GDM1 (cell line): Measurements from ENCODE around the gene POU3F4.

Source experiments
- DNase-seq: peaks from one replicate; lab custom pipeline; 2025; lab: John Stamatoyannopoulos, UW

Gene POU3F4

DNA sequence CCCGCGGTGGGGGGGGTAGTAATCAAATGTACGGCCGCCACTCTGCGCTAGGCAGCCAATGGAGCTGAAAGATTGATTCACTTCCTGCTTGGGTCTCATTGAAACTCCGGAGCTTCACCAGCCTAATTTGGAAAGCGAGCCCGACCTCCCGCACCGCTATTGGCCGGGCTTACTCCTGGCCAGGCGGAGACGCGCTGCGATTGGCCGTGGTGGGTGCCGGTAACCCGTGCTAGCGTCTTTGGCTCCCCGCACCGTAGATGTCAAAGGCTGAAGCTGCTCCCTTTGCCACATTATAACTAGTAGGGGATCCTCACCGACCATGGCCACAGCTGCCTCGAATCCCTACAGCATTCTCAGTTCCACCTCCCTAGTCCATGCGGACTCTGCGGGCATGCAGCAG is at the start of gene POU3F4:
Gene POU3F4 (plus strand): TSS at position 285 of the 400 bp plus-strand sequence. CDS start 35 bp downstream, at position 320.
- DNase-seq = no peak

DNA sequence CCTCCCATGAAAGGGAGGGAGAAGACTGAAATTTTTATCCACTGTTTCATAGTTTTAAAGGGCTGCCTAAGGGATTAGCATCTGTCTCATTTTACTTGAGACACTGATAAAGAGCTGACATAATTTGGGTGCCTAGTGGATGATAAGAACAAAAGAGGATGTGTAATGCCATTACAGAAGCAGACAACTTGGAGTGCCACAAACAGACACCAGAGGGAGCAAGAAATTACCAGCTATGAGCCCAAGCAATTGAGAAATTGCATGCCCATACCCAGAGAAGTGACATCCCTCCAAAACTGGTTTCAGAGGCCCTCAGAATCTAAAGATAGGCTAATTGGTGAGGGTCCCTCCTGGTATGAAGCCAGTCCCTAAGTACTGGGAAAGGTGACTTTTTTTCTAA is 38.5 kb upstream of the POU3F4 start:
- peak; percentile 16 for DNase-seq

DNA sequence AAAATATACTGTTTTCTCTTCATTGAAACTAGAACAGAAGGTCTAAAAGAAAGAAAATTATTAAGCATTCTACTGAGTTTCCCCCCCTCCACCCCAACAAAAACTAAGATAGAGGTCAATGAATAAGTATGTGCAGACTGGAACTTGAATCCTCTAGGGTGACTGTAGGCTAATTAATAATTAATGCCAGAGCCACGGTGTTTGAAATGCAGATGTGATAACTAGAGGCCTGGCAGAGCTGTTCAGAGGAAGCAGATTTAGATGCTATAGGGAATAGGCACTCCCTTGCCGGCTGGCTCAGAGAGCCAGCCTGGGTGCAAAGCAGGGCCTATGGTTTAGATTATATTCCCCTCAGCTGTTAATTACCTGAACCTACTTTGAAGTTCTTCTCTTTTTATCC is 12.2 kb upstream of the POU3F4 start:
- DNase-seq = no peak

GRCh38 chrX:83501003-83501402 is 7.1 kb upstream of the POU3F4 start:
- no peak for DNase-seq

DNA sequence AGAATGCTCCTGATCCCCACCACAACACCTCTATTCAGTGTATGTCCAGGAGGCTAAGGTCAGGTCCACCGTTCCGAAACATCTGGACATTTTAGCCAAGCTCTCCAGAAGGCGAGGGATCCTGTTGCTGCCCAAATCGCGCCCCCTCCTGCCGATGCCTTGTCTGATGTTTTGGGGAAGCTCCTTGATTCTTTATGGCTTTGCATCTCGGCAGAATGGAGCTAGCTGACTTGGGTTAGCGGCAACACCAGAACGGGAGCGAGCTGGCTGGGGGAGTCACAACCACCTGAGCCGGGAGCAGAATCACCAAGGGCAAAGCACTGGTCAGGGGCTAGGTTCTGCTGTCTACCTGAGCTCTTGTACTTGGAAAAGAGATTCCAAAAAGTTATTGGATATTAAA is 6.6 kb upstream of the POU3F4 start:
- DNase-seq = no peak

GRCh38 chrX:83504721-83505479 is 3.2 kb upstream of the POU3F4 start:
- DNase-seq = no peak

DNA sequence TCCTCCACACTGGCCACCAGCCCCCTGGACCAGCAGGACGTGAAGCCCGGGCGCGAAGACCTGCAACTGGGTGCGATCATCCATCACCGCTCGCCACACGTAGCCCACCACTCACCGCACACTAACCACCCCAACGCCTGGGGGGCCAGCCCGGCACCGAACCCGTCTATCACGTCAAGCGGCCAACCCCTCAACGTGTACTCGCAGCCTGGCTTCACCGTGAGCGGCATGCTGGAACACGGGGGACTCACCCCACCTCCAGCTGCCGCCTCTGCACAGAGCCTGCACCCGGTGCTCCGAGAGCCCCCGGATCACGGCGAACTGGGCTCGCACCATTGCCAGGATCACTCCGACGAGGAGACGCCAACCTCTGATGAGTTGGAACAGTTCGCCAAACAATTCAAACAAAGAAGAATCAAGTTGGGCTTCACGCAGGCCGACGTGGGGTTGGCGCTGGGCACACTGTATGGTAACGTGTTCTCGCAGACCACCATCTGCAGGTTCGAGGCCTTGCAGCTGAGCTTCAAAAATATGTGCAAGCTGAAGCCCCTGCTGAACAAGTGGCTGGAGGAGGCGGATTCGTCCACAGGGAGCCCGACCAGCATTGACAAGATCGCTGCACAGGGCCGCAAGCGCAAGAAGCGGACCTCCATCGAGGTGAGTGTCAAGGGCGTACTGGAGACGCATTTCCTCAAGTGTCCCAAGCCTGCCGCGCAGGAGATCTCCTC is 600 bp downstream of the POU3F4 start:
- no peak for DNase-seq

GRCh38 chrX:83509254-83509801 is 1.2 kb downstream of the POU3F4 start:
- no peak for DNase-seq

GRCh38 chrX:83510510-83511062 is 2.5 kb downstream of the POU3F4 start:
- DNase-seq = no peak

DNA sequence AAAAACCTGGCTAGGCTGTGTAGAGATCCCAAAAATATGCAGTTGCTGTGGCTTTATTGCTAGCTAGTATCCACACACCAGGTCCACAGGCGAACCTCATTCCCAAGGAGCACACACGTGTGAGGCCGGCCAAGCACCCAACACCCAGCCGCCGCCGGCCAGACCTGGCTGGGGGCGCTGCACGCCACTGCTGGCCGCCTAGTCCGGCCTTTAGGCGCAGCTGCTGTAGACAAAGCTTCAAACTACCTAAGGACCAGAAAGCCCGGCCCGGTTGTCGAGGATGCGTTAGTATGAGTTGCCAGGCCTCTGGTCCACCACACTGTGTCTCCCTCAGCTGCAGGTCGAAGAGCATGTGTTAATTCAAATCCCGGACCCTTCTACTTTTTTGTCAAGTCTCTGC is 3.1 kb downstream of the POU3F4 start:
- no peak for DNase-seq

- DNase-seq = peak; percentile 3
Measured at GRCh38 chrX:83512111-83512510, 4.0 kb downstream of the POU3F4 start.

GRCh38 chrX:83516597-83516996 is 8.5 kb downstream of the POU3F4 start:
- DNase-seq = no peak

DNA sequence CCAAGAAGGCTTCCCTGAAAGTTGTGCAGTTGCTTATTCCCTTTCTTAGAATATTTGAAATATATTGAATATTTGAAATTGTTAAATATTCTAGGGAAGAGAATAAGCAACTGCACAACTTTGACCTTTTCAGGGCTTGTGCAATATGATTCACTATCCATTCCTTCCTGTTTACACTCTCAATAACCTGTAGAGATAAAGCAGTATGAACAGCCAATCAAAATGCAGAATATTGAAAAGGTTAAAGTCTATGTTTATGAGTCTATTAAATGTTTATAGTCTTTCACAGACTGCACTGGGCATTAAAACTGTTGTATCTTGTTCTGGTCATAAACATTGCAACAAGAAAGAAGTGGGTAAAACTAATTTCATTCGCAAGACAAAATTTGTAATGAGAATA is 13.8 kb downstream of the POU3F4 start:
- no peak for DNase-seq

GRCh38 chrX:83529950-83530349 is 21.9 kb downstream of the POU3F4 start:
- DNase-seq = no peak

DNA sequence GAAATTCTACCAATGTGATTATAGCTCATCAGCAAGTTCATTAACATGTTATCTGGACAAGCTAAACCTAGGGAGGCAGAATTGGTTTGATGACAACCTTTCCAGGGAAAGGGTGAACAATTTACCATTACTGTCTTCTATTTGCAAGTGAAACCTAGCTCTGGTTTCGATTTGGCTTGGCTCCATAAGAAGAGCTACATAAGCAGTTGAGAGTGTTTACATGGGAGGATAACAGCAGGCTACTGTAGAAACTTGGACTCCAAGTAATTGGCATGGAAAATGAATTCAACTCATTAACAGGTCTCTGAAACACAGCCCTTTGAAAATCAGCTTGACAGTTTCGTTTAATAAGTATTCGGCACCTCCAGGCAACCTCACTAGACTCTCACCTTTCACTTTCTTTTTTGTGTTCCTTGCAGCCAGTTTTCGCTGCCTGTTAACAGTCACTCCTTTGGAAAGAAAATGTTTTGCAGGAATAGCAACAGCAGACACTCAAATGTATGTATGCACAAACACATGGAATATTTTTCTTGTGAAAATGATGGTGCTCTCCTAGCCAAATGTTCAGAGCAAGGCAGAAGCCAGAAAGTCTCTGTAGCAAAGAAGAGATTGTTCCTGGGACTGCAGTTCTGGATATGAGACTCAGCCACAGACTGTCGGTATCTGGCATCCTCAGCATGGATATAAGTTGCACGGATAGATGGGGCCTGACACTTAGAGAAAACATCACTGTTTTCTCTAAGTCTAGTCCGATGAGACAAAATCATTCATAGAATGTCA is 27.5 kb downstream of the POU3F4 start:
- no peak for DNase-seq
